NCI-H2029 (cell line): ENCODE data around the gene CALN1.
"Not testable (repeated sequence)": the region's sequence is repeated elsewhere in the genome, so short reads cannot be mapped to it uniquely, and the experiment has no call there.

Source experiments
- DNase-seq: peaks from one replicate; lab custom pipeline; 2025; lab: John Stamatoyannopoulos, UW

Gene CALN1

DNA sequence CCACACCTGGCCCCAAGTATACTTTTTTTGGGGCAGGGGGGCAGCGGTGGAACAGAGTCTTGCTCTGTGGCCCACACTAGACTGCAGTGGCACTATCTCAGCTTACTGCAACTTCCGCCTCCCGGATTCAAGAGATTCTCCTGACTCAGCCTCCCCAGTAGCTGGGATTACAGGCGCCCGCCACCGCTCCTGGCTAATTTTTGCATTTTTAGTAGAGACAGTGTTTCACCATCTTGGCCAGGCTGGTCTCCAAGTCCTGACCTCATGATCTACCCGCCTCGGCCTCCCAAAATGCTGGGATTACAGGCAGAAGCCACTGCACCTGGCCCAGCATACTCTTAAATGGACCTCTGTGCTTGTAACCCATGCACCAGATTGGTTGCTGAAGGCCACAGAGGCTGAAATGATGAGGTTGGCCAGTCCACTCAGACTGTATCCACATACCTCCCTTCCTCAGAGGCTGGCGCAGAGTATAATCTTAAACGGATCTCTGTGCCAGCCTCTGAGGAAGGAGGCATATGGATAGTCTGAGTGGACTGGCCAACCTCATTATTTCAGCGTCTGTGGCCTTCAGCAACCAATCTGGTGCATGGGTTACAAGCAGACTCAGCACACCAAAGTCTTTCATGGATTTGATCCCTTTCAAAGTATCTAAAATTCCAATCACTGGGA is 3.0 kb downstream of the CALN1 start:
- no peak for DNase-seq

DNA sequence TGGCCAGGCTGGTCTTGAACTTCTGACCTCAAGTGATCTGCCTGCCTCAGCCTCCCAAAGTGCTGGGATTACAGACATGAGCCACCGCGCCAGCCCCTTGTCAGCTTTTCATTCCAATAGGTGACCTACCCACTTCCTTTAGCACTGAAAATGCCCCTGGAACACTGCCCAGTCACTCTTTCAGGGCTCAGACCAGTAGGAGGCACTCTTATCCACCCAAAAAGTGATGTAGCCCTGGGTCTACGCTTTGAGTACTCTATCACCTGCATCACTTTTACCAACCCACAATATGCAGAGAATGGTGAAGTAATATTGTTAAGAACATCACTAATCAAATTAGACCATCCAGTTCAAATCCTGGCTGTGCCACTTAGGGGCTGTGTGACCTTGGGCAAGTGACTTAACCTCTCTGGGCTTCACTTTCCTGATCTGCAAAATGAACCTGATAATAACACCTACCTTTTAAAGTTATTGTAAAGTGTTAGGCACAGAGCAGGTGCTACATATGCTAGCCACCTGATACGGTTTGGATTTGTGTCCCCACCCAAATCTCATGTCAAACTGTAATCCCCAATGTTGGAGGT is 5.2 kb downstream of the CALN1 start:
- DNase-seq, result no peak

DNA sequence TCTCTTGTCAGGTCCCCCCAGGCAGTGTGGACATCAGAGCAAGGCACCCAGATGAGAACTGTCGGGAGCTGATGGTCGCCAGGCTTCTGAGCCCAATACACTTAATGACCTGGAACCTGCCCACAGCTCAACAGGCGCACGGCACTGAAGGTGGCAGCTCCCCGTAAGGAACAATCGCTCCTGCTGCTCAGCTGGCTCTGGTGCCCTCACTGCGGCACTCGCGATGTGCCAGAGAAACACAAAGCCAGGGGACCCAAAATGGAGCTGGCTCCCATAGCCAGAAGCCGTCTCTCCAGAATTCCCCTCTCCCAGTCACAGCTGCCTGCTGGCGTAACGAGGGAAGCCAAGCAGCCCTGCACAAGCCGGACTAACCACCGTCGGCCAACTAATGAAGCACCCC is 6.3 kb downstream of the CALN1 start:
- DNase-seq, result no peak

DNA sequence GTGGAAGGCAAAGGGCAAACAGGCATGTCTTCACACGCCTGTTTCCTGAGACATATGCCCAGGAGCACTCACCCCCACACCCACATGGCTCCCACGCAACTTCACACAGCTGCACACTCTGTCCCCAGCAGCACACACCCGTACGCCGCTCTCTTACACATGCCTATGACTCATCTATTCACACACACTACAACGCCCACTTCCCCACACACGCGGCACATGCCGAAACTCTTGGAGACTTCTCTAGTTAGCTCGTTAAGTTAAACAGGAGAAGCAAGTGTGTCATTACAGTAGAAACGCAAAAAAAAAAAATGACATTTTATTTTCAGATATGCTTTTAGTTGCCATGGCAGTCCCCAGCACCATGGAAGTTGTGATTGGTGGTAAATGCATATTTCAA is 6.7 kb downstream of the CALN1 start:
- DNase-seq, result no peak

DNA sequence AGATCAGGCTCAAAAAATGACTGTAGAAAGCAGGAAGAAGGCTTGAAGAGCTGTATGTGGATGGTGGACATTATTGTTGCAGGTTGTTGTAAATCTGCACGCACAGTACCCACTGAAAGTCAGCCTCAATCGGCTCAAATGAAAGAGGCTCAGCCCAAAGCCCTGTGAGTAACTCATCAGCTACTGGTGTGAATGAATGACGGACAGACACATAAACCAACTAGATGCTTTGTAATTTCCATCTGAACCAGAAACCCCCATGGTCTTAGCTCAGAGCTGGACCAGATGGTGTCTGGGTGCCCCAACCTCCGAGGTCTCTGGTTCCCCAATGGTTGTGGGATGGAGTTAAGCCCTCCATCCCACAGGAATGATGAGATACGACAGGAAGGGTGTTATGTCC is 7.4 kb downstream of the CALN1 start:
- DNase-seq, result no peak

DNA sequence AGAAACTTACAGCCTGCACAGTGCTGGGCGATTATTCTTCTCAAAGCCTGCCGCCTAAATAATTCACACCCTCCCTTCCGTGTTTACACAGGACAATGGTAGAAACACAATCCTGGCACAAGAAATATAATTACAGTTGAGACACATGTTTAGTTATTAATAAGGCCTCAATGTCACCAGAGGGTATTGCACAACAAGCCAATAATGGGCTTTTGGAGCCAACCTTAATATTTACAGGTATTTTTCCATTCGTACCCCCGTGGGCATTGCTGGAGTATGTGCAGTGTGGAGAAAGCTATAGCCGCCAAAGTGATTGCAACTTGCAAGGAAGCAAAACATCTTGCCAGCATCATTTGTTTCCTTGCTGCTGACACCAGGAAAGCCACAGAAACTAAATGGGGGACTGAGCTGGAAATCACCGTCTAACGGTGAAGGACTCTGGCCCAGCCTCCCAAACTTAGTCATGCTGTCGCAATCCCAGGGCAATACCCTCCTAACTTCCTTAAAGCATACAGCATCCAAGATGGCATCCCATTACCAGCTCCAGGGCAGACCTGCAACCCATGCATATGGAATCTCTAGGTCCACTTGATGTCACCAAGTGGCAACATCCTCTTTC is 8.6 kb downstream of the CALN1 start:
- no peak for DNase-seq

DNA sequence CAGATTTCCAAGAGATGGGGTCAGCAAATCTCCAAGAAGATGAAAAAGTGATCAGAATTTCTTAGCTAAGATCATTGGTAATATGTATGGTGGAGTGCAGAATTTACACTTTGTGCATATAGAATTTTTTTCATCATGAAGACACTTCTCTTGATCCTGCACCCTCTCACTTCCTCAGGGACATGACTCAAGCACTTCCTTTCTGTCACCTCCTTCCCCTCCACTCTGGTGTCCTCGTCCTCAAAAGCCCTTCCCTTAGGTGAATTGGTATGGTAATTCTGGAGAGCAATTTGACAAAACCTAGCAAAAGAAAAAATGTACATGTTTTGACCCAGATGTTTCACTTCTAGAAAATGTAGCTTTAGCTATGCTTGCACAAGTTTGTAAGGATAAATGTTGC is 18.1 kb downstream of the CALN1 start:
- DNase-seq, result no peak

DNA sequence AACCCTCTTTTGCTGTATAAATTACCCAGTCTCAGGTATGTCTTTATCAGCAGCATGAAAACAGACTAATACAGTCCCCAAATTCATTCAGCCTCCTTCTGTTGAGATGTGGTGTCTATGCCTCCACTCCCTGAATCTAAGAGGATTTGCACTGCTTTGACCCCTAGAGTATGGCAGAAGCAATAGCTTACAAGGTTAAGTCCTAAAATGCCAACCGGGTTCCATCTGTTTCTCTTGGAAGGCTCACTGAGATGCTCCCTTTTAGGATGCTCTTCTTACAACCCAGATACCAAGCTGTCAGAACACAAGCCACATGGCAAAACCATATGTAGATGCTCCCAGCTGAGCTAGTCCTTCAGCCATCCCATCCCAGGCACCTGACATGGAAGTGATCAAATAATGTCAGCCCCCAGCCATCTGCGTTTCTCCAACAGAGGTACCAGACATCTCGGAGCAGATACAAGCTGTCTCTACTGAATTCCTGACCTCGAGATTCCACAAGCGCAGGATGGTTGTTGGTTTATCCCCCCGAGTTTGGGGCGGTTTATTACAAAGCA is 20.2 kb downstream of the CALN1 start:
- DNase-seq, result no peak

DNA sequence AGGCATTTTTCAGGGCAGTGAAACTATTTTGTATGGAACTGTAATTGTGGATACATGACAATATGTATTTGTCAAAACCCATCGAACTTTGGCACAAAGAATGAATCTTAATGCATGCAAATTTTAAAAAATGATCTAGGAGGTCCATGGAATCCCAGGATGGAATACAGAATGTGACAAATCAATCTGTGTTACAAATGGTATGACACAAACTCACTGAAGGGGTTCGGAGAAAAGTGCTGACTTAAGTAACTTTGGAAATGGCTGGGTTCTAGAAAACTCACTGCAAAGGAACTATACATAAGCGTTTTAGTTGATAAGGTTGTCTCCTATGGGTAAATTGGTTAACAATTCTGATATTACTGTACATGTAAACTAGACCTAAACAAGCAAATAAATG is 26.0 kb downstream of the CALN1 start:
- DNase-seq, result no peak

DNA sequence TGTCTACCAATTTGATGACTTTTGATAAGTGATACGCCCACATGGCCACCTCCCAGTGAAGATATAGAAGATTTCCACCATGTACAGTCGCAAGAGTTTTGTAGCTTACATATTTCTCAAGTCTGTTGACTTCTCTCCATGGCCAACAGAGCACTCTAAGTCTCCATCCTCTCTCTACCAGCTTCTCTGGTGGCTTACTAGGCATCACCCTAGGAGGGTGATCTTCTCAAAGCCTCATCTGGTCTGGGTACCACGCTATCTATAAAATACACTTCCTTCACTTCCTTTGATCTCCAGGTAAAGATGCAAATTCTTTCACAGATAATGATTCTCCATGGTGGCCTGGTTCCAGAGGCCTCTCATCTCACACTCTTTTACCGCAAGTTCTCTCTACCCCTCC is 49.9 kb downstream of the CALN1 start:
- DNase-seq, result no peak

DNA sequence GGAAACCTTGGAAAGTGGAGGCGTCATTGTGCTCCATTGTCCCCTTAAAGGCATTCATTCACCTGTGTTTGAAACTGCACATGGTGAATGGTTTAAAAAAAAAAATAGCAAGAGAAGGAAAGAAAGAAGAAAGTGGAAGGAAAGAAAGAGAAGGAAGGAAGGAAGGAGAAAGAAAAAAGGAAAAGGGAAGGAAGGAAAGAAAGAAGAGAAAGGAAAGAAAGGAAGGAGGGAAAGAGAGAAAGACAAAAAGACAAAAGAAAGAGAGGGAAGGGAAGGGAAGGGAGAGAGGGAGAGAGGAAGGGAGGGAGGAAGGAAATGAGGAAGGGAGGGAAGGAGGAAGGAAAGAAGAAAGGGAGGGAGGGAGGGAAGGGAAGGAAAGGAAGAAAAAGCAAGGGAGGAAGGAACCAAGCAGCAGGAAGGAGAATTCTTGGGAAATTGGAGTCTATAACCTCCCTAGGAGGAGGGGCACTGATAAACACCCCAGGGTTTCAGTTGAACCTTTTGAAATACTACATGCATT is 66.9 kb downstream of the CALN1 start:
- DNase-seq, result no peak

DNA sequence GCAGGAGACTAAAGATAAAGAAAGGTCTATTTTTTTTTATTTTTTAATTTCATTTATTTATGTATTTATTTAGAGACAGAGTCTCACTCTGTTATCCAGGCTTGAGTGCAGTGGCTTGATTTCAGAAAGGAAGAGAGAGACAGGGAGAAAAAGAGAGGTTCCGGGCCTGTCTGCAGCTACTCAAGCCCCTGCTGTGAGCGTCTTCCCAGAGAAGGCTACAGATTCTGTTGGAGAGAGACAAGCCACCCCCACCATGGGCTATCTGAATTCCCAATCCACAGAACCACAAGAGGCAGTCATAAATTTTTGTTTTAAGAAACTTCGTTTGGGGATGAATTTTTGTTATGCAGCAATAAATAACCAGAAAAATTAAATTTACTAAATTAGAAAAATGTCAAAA is 68.1 kb downstream of the CALN1 start:
- DNase-seq, result no peak

DNA sequence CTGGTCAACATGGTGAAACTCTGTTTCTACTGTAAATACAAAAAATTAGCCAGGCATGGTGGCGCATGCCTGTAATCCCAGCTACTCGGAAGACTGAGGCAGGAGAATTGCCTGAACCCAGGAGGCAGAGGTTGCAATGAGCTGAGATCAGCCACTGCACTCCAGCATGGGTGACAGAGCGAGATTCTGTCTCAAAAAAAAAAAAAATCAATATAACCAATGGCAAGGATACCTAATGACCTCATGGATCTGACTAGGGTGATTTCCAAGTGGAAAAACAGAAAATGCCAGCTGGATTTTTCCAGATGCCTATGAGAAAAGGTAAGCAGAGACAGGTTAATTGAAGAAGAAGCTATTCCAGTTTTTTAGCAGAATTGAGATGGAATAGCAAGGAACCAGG is 68.8 kb downstream of the CALN1 start:
- not testable (repeated sequence) for DNase-seq

DNA sequence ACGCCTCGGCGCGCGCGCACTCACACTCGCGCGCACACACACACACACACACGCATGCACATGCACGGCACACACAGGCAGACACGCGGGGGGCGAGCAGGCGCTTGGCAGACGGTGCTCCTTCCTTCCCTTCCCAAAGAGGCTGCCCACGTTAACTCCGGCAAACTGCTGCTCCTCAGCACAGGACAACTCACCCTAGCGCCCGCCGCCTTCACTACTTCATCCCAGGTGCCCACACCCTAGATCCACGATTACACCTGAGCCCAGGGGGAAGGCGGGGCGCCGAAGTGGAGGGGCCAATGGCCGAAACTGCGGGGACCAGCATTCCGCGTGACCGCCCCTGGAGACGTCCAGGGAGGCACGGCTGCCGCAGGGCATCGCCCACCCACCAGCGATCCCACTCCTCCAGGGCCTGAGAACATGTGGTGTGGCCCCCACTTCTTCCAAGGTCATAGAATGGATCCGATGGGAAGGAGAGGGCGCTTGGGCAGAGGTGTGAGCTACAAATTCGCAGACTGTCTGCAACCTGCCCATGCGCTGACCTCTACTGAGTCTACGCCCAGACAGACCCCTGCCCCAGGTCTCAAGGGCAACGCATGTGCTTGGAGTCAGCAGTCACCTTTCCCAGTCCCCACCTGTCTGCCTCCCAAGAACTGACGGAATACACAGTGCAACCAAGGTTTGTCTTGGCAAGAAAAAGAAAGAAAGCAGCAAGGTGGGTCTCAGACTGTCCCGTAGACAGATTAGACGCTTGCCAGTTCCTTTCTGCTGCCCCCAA is 74.6 kb downstream of the CALN1 start:
- no peak for DNase-seq

DNA sequence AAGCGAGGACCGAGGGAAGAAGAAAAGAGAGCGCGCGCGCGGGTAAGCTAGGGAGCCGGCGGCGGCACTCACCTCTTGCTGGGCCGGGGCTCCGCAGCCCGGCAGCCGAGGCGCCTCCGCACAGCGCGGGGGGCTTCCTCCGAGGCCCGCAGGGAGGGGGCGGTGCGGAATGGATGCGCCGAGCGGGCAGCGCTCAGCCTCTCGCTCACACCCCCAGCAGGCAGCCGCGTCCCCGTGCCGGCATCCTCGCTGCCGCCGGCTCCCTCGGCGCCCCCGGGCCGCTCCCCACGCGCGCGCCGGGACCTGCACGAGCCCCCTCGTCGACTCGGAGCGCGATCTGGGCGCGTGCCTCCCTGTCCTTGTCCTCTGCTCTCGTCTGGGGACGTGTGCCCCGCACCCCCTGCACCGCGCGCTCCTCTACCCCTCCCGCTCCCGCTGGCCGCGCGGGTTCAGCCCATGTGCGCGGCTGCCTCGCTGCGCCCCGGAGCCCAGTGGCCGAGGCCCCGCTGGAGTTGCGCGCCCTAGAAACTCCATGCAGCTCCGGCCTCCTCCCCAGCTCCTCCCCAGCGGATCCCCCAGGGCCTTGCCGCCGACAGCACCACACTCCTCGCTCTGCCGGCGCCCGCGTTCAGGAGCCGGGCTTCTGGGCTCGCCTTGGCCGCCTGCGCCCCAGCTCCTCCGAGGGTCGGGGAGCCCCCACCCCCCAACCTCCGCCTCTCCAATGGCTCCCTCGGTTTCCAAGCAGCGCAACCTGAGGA is 75.3 kb downstream of the CALN1 start:
- DNase-seq, result no peak

DNA sequence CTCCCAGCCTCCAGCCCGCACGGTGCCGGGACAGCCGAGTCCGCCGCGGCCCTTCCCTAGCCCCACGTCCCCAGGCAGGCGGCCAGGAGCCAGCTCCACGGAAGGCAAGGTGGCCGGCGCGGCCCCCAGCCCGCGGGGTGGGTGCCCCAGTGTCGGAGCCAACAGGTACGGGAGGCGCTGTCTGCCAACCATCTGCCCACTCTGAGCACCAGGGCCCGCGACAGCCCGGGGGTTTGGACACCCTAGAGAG is 75.8 kb downstream of the CALN1 start:
- DNase-seq, result no peak

DNA sequence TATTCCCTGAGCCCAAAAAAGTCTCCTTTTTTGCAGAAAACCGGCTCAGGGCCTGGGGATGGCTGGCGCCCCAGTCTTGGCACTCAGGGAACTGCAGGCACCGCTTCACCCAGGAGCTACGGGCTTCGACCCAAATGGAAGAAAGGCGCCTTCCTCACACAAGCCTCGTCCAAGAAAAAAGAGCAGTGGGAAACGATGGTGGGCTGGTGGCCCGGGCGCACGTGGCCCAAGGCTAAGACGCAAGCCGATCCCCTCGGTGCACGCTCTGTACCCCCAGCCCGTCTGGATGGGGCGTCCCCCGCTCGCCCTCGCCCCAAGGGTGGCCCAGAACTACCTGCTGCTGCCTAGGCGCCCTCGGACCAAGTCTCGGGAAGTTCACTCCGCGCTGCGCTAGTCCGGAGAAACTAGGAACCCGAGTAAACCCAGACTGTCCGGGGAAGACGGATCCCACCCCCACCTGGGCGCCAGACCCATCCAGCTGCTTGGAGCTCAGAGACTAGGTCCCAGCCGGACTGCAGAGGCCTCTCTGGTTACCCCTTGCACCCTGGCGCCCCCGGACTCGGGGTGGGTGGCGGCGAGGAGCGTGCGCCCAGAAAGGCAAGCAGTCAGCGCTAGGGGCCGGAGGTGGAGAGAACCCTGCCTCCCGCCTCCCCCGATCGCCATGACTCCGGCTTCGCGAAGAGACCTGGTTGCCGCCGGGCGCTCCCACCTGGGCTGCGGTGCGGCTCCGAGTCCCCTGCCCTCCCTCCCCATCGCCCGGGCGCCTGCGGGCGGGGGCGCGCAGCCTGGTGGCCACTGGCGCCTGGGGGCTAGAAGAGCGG is 76.4 kb downstream of the CALN1 start:
- no peak for DNase-seq

DNA sequence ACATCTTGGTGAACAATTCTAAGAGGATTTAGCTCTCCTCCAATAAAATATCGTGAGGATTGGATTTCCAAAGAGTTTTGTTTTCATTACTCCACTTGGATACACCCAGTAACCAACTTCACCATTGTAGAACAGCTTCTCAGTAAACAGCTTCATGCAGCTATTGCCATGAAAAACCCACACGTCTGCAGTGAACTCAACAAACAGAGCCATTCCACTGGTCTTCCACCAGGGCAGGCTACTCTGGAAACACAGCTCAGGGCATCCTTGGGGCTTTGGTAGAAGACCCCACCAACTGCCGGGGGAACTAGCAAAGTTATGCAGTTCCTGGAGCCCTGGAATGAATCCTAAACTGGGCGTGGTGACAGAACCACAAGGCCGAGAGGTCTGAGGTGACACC is 77.4 kb downstream of the CALN1 start:
- DNase-seq, result no peak

DNA sequence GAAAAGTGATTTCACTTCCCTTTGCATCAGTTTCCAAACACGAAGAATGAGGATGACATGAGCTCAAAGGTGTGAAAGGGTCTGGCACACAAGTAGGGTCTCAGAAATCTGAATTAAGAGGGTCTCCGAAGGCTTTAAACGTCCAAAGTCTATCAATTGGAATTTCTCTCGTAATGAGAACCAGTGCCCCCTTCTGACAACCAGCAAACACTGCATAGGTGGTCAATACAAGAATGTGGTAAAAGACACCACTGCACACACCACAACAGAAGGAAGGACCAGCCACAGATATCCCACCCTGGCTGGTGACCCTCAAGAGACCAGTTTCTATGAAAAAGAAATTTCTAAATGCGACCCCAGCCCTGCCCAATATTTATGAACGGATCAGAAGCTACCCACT is 78.1 kb downstream of the CALN1 start:
- DNase-seq, result no peak

DNA sequence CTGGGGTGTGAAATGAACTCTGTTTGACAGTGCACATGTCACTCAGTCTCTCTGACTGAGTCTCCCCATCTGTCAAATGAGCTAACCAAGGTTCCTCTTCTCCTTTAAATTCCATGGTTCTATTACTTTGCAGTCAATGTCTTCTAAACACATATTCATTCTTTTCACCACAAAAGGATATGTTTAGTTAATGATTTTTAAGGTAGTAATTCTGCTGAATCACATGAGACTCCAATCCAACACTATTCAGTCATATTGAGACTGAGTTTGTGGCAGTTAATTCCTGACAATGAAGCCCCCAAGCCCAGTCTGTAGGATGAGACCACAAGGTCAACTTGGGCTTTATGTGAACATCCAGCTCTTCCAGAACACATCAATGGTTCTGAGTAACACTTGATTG is 85.3 kb downstream of the CALN1 start:
- DNase-seq, result no peak

DNA sequence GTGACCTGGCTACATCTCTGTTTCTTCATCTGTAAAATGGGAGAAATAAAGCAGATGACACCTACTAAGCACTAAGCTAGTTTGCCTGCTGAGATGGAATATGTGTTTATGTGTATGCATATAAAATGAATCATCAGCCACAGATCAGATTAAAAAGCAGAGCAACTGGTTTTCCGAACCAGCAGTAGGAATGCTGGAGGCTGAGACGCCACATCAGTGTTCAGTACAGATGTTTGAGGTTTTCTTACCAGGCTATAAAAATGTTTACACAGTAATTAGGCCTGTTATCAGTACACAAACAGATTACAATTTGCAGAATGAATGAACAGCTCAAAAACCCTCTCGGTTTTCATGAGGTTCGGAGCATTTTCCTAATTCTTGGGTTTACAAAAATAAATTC is 85.8 kb downstream of the CALN1 start:
- peak; percentile 31 for DNase-seq
